Activated T-helper 1 cell treated with Interleukin-2 at 50 U/mL for 16 hours (primary cell): ENCODE results near the gene SLC35A5.

ENCODE experiments used
- DNase-seq: peaks from one replicate; pipeline ENCODE4 v3.0.0-alpha.2; 2020; ENCODE audit warnings: low read depth

The SLC35A5 gene

DNA sequence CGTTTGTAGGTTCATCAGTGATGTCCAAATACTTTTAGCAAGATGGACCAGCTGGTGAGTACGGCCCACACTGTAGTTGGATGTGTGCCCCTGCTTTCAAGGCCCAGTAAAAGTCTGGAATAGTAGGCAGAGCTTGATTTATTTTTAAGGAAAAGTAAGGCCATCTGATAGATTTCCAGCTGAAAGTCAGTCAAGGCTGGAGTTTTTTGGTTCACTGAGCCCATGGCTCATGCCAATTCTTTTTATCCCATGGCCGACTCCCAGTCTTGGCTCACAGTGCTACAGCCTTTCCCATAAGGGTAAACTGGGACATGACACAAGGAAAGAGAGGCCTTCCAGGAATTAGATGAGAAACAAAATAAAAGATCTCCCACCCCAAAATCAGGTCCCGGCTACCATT lies 65.6 kb downstream of the SLC35A5 start:
- no peak for DNase-seq

- no peak for DNase-seq
These were observed 66.1 kb downstream of the SLC35A5 start for GRCh38 chr3:112627919-112628466.

GRCh38 chr3:112629425-112629824 lies 67.6 kb downstream of the SLC35A5 start:
- DNase-seq: no peak

DNA sequence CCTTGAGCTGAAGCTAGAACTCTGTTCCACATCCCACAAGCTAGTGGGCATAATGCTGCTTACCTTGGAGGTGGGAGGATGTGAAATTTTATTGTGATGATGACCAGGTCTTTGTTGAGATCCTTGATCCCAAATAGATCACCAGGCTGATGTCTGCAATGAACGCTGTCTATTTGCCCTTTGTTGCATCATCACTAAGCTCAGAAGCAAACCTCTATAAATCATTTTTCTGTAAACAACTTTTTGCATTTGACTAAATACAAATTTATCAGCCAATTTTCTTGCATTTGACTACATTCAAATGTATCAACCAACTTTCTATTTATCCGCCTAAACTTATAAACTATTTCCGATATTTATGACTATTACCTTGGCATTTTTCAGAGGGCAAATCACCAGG lies 69.4 kb downstream of the SLC35A5 start:
- no peak for DNase-seq

DNA sequence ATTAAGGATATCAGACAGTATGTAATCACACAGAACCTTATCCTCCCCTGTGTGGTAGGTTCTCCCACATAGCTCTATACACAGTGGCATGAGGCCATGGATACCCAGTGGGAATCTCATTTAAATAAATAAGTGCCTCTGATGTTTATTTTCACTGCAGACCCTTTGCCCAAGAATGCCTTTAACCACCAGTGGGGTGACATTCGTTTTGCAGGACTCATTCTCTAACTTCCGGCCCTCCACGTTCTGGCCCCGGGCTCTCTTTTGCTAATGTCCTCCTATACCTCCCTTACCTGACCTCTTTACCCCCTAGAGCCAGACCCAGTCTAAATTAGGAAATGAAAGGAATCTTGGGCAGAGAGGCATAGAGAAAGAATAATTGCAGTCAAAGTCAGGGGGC lies 70.8 kb downstream of the SLC35A5 start:
- no peak for DNase-seq

DNA sequence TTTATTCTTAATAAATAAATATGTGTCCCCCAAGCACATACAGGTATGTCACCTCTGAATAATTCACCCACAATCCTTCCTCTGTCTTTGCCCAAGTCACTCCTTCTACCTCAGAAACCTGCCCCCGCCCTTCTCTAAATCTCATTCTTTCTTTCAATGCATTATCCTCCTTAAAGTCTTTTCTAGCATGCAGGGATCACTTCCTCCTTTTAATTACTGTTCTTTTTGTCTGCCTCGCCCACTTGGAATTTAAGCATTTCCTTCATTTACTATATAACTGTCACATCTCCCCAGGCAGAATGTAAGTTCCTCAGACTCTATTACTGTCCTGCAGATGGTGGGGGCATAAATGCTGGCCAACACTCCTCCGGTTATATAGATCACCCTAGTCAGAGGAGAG lies 71.3 kb downstream of the SLC35A5 start:
- no peak for DNase-seq

- no peak for DNase-seq
These were observed 71.9 kb downstream of the SLC35A5 start for GRCh38 chr3:112633757-112634156.

DNA sequence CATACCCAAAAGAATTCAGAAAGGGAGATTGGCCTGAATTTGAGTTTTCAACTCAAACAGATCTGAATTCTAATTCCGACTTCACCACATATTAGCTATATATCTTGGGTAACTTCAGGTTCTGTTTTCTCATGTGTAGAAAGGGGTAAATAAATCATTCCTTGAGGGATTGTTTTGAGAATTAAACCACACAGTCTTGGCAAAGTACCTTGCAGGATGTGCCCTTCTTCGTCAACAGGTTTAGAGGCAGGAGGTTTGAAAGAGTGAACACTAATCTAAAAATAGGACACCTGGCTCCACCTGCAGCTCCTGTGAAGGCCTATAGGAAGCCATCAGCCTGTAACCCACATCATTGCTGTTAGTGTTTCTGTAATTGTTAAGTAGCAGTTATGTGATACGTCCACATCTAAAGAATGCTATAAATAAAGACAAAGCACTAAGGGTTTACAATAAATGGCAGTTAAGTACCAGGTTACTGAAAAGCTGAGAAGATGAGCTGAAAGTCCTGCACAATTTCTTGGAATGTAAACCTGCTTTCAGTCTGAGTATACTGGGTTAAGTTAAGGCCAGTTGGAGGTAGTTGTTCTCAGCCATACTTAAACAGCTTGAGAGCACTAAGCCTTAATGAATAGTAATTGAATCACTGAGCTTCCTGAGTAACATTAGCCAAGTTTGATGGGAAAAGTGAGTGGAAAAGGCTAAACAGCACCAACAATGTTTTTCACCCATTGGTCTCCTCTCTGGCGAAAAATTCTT lies 73.1 kb downstream of the SLC35A5 start:
- no peak for DNase-seq
